ENCODE results near the gene CMTM4.
"Not testable (repeated sequence)": the region's sequence is repeated elsewhere in the genome, so short reads cannot be mapped to it uniquely, and the experiment has no call there.

Gene CMTM4

GRCh38 chr16:66705790-66706505 is 9.4 kb upstream of the CMTM4 start:
- peak; percentile 36 for DNase-seq (ENCODE audit: low spot score)

DNA sequence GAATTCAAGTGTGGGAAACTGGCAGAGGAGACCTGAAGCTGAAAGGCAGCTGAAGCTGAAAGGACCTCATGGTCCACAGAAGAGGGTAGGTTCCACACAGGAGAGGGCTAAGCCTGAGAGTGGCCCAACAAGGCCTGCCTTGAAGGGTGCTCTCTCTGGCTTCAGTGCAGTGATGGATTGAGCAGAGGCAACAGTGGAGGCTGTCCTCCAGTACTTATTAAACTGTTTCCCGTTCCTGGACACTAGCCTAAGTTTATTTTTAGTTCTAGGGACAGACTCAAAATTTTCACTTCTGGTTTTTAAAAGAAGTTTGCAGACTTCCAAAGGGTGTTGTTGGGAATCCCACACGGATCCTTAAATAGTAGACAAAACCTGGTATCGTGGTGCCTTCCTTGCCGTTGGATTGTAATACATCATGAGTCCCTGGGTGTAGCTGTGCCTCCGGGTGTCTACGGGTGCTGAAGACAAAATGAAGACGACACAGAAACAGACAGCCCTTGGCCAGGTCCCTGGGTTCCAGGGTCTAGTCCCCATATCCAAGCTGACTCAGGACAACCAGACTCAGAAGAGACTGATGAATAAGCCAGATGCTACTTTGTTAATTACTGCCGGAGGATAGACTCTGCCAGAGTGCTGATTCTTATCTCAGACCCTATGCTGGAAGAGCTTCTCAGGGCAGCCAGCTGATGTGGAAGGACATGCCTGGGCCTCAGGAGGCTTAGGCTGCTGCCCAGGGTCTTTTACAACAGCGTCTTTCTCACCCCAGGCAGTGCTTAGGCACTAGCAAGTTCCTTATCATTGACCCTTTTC is 7.1 kb upstream of the CMTM4 start:
- no peak for DNase-seq (ENCODE audit: low spot score)

- no peak for DNase-seq (ENCODE audit: low spot score)
Measured at GRCh38 chr16:66701516-66701915, 5.0 kb upstream of the CMTM4 start.

- DNase-seq (ENCODE audit: low spot score), result no peak
Measured at GRCh38 chr16:66701026-66701425, 4.5 kb upstream of the CMTM4 start.

DNA sequence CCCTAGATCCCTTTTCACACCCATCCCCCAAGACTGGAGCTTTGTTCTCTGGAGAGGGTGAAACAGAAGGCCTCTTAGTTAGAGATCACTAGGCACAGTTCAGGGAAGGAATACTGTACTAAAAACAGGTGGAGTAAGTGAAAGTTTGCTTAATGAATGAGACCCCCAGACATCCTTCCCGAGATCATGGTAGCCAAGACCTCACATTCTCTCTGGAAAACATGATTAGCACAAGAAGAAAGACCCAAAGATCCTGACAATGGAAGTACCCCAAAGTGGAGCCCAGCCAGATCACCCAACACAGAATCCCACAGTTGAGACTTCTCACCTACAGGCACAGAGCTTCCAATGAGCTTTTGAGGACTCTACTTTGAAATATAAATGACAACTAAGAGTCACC is 3.4 kb upstream of the CMTM4 start:
- no peak for DNase-seq (ENCODE audit: low spot score)

DNA sequence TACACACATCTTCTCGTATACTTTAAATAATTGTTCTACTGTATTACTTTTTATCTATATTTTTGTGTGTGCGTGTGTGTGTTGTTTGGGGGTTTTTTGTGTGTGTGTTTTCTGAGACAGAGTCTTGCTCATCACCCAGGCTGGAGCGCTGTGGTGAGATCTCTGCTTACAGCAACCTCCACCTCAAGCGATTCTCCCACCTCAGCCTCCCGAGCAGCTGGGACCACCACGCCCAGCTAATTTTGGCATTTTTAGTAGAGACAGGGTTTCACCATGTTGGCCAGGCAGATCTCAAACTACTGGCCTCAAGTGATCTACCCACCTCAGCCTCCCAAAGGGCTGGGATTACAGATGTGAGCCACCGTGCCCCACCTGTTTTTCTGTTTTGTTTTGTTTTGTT is 1.5 kb upstream of the CMTM4 start:
- DNase-seq (ENCODE audit: low spot score), result no peak

- no peak for DNase-seq (ENCODE audit: low spot score)
Measured at GRCh38 chr16:66695935-66696668, 441 bp downstream of the CMTM4 start.

- no peak for DNase-seq (ENCODE audit: low spot score)
Measured at GRCh38 chr16:66695471-66695934, 1.0 kb downstream of the CMTM4 start.

DNA sequence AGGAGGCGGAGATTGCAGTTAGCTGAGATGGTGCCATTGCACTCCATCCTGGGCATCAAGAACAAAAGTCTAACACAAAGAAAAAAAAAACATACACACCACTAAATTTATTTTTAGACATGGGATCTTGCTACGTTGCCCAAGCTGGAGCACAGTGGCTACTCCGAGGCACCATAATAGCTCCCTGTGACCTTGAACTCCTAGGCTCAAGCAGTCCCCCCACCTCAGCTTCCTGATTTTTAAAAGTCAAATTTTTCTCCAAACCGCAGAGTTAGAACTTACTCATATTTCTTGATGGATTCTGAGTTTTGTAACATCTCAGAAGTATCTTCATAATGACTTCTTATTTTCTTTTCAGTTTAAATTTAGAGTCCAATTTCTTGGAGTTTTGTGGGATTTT is 3.4 kb downstream of the CMTM4 start:
- DNase-seq (ENCODE audit: low spot score), result no peak

DNA sequence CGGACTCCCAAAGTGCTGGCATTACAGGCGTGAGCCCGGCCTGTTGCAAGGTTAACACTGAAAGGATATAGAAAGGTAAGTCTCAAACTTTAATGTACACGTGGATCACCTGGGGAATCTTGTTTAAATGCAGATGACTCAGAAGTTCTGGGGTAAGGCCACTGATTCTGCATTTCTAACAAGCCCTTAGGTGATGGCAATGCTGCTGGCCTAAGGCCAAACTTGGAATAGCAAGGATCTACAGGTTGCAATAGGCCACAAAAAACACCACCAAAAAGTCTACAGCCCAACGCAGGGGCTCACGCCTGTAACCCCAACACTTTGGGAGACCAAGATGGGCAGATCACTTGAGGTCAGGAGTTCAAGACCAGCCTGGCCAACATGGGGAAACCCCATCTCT is 4.2 kb downstream of the CMTM4 start:
- no peak for DNase-seq (ENCODE audit: low spot score)

DNA sequence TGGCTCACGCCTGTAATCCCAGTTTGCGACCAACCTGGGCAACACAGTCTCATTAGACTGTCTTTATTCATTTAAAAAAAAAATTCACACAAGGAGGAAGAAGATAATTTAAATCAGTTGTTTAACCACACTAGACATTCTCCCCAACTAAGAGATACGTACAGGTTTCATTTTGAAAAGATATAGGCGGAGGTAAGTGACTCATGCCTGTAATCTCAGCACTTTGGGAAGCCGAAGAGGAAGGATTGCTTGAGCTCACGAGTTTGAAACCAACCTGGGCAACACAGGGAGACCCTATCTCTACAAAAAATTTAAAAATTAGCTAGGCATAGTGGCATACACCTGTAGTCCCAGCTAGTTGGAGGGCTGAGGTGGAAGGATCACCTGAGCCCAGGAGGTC is 5.3 kb downstream of the CMTM4 start:
- no peak for DNase-seq (ENCODE audit: low spot score)

DNA sequence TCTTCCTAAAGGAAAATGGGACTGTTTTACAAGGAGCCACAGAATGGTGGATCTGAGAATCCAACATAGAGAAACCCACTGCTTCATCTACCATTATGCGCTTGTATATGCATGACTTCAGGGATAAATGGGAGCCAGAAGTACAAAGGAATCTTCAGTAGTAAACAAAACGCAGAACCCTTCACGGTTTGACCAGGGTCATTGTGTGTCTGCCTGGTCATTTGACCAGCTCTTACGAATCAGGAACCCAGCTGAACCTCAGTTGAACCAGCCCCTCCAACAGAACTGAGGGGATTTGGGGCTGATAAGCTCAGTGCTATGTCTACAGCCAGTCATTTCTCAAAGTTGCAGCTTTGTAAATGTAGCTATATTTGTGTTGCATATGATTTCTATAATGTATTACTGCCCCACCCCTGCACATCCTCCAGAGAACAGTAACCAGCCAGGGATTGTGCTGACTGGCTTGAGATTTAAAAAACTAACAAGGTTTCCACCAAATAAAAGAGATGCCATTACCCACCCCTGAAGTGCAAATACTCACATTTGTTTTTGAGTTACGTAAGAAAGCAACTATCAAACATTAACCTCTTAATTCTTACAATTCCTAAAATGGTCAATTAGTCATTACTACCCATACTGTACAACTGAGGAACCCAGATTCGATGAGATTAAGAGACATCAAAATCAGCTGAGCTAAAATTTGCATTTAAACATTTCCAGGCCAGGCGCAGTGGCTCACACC is 6.3 kb downstream of the CMTM4 start:
- DNase-seq (ENCODE audit: low spot score), result peak; percentile 77

GRCh38 chr16:66689282-66689681 is 7.3 kb downstream of the CMTM4 start:
- DNase-seq (ENCODE audit: low spot score), result no peak

DNA sequence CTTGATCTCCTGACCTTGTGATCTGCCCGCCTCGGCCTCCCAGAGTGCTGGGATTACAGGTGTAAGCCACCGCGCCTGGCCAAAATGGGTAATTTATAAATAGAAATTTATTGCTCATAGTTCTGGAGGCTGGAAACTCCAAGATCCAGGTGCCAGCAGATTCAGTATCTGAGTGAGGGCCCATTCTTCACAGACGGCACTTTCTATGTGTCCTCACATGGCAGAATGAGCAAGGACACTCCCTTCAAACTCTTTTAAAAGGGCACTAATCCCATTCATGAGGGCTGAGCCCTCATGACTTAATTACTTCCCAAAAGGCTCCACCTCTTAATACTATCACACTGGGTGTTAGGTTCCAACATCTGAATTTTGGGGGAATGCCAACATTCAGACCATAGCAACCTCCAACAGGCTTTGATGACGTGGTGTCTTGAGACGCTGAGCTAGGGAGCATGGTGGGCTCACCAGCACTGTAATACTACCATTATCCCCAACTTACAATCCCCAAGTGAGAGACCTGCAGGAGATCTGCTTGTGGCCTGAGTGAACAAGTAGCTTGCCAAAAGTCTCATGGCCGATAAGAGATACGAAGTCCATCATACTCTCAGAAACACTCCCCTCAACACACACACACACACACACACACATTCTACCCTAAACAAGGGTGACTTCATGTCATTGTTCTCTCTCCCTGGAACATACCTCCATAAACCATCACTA is 8.5 kb downstream of the CMTM4 start:
- no peak for DNase-seq (ENCODE audit: low spot score)

DNA sequence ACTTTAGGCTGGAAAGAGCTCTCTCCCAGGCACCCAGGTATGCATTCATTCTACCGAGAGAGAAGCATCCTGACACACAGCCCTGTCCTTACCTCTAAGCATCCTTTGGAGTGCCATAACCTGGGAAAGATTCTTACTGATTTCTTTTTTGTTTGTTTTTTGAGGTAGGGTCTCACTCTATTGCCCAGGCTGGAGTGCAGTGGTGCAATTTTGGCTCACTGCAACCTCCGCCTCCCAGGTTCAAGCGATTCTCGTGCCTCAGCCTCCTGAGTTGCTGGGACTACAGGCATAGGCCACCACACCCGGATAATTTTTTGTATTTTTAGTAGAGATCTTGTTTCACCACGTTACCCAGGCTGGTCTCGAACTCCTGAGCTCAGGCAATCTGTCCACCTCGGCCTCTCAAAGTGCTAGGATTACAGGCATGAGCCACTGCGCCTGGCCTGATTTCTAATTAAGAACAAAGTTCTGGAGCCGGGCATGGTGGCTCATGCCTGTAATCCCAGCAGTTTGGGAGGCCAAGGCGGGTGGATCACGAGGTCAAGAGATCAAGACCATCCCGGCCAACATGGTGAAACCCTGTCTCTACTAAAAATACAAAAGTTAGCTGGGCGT is 10.9 kb downstream of the CMTM4 start:
- DNase-seq (ENCODE audit: low spot score), result not testable (repeated sequence)

- no peak for DNase-seq (ENCODE audit: low spot score)
Measured at GRCh38 chr16:66682271-66682670, 14.3 kb downstream of the CMTM4 start.

DNA sequence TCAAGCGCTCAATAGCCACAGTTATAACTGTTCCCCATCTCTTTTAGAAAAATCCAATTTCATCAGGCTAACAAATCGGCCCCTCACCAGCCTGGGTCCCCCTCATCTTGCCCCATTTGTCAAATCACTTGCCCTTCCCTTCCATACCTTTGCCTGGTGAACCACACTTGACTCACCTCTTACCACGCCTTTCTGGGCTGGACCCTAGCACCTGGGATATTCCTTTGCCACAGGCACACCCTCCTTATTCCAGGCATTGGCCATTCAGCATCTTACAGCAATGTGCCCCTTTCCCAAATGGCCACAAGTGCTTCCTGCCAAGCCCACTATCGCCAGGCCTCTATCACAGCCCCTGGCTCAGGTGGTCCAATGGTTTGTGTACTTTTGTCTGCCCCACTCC is 14.9 kb downstream of the CMTM4 start:
- DNase-seq (ENCODE audit: low spot score), result no peak

DNA sequence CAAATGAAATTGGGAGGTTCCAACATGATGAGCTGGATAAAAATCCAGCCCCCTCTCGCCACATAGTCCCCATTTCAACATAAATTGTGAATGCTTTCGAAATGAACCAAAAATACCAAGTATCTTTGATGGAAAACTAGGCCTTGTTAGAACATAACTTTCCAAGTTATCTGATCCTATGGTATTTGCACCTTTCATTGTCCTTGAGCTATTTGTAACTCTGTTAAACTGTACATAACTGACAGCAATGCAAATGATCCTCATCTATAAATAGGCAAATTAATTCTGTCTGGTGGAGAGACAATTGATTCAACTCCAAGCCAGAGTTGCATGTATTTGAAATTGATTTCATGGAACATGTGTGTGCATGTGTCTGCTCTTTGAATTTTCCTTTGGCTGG is 18.2 kb downstream of the CMTM4 start:
- DNase-seq (ENCODE audit: low spot score), result no peak

DNA sequence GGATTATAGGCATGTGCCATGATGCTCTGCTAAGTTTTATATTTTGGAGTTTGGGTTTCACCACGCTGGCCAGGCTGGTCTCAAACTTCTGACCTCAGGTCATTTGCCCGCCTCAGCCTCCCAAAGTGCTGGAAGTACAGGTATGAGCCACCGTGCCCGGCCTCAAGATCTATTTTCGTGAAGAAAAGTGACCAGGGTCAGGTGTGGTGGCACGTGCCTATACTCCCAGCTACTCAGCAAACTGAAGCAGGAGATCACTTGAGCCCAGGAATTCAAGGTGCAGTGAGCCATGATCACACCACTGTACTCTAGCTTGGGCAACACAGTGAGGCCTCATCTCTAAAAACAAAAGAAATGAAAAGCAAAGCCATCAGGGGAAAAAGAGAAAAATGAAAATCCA is 18.7 kb downstream of the CMTM4 start:
- no peak for DNase-seq (ENCODE audit: low spot score)

DNA sequence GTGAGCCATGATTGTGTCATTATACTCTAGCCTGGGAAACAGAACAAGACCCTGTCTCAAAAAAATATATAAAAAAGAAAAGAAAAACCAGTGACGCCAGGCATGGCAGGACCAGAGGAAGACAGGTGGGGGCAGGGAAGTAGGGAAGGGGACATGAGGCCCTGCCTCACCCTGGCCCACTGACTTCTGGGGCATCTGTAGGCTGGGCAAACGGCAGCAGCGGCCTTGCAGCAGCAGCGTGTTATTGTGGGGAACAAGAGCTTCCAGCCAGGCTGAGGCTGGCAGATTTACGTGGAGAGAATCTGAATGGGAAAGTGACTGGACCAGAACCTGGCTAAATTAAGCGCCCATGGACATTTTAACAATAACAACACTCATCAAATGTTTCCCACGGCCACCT is 19.4 kb downstream of the CMTM4 start:
- DNase-seq (ENCODE audit: low spot score), result peak; percentile 50

- no peak for DNase-seq (ENCODE audit: low spot score)
Measured at GRCh38 chr16:66676599-66676998, 19.9 kb downstream of the CMTM4 start.

Measured in globus pallidus (tissue), 1 donor.